Glutamatergic neuron (in vitro differentiated cells): ENCODE measurements around the gene PTPRB. TPM values are rescaled to one million over a fixed set of nuclear protein-coding genes. Genes with fewer than 3 reads are reported as not detected.

Source experiments
- DNase-seq: peaks from one replicate; pipeline ENCODE4 v3.0.0; 2022
- H3K27ac Mint-ChIP-seq: one replicate; pipeline ENCODE4 v1.8.0; 2020; ENCODE audit warnings: mild to moderate bottlenecking, mixed read lengths, inconsistent platforms; ENCODE audit not compliant: unreplicated experiment
- H3K27me3 Mint-ChIP-seq: one replicate; pipeline ENCODE4 v1.8.0; 2020; ENCODE audit warnings: mild to moderate bottlenecking, moderate library complexity, mixed read lengths, inconsistent platforms; ENCODE audit not compliant: unreplicated experiment
- H3K36me3 Mint-ChIP-seq: one replicate; pipeline ENCODE4 v1.8.0; 2020; ENCODE audit warnings: mild to moderate bottlenecking, mixed read lengths, inconsistent platforms; ENCODE audit not compliant: unreplicated experiment
- H3K4me1 Mint-ChIP-seq: one replicate; pipeline ENCODE4 v1.8.0; 2020; ENCODE audit warnings: mild to moderate bottlenecking, low read depth, mixed read lengths, inconsistent platforms; ENCODE audit not compliant: unreplicated experiment
- H3K4me3 Mint-ChIP-seq: one replicate; pipeline ENCODE4 v1.8.0; 2020; ENCODE audit warnings: mild to moderate bottlenecking, mixed read lengths, inconsistent platforms; ENCODE audit not compliant: unreplicated experiment
- H3K9me3 Mint-ChIP-seq: one replicate; pipeline ENCODE4 v1.8.0; 2020; ENCODE audit warnings: mild to moderate bottlenecking, moderate library complexity, mixed read lengths, inconsistent platforms; ENCODE audit not compliant: unreplicated experiment
- long read RNA-seq: library from polyadenylated mRNA; unstranded; transcript quantifications from one replicate; pipeline ENCODE4 v2.0.0, GENCODE V29; 2020; ENCODE audit not compliant: unreplicated experiment
- total RNA-seq: library from RNA; stranded (reverse); fragmentation: NEBNext Ultra II Directional; extraction: Animal tissue kit (Norgen Biotek cat#: 25700); gene quantifications from one replicate; pipeline ENCODE4 v1.2.1, GENCODE V29; 2021; ENCODE audit not compliant: unreplicated experiment
- TF ChIP-seq, protein P1 (sequence below): fragments of 200-600 bp; sonication (generic); IDR thresholded peaks from one replicate; pipeline ENCODE4 v1.5.0; 2021; ENCODE audit not compliant: partially characterized antibody, unreplicated experiment

PTPRB gene
- 0.17 TPM for total RNA-seq
- long read RNA-seq: 0 reads

DNA sequence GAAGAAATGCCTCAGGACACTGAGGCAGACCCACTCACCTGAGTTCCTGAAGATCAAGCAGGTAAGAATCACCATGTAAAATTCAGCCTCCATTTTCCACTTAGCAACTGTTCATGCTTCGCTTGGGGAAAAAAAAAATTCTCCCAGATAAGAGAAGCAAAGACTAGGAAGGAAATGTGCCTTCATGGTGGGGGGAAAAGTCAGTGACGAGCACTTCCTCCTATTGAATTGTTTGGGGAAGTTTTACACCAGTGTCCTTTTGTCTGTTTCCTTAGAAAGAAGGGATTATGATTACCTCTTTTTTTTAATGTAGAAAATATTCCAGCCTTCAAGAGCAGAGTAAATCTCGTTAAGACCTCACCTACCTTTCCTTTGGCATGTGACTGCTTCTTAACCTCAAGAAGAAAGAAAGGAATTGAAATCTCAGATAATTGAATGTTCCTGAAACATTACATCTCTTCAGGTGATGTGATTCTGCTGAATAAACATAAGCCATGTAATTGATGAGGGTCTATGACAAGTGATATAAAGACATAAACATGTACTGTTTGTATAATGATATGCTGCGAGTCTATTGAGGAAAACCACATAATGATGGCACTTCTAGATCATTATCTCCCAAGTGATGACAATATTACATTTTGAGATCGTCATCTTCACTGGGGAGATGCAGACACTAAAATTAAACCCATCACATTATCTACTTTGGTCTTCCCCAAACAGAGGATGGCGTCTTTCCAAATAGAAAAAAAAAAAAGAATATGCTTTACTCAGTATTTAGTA, at the start of gene PTPRB:
PTPRB (minus strand) TSS at position 127 of the 783 bp plus-strand sequence; CDS start at position 93, 34 bp downstream.
- Mint-ChIP-seq H3K27me3 (no peaks in the 10 kb centered on the region), H3K36me3 (no peaks in the 10 kb centered on the region), H3K4me1 (no peaks in the 10 kb centered on the region), H3K27ac (no peak within 1 kb of the TSS), H3K4me3 (no peak within 1 kb of the TSS), H3K9me3 (peaks cover 1% of the 10 kb centered on the region)
- TF ChIP-seq, protein P1, sequence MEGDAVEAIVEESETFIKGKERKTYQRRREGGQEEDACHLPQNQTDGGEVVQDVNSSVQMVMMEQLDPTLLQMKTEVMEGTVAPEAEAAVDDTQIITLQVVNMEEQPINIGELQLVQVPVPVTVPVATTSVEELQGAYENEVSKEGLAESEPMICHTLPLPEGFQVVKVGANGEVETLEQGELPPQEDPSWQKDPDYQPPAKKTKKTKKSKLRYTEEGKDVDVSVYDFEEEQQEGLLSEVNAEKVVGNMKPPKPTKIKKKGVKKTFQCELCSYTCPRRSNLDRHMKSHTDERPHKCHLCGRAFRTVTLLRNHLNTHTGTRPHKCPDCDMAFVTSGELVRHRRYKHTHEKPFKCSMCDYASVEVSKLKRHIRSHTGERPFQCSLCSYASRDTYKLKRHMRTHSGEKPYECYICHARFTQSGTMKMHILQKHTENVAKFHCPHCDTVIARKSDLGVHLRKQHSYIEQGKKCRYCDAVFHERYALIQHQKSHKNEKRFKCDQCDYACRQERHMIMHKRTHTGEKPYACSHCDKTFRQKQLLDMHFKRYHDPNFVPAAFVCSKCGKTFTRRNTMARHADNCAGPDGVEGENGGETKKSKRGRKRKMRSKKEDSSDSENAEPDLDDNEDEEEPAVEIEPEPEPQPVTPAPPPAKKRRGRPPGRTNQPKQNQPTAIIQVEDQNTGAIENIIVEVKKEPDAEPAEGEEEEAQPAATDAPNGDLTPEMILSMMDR: no peak
- DNase-seq: no peak

DNA sequence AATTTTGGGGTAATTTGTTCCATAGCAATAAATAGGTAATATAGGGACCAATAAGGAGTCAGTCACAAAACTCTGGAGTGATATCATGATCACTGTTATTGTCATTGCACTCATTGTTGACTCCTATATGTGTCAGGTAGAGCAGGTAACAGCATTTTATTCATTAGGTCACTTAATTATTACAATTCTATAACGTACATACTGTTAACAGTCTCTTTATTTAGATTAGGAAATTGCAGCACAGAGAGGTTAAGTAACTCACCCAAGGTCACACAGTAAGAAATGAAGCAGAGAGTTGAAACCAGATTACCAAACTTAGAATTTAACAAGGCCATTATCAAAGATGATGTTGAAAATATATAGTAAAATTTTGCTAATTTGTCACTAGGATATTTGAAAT, 49.7 kb upstream of the PTPRB start:
- no peaks in the 10 kb centered on the region for H3K4me1 Mint-ChIP-seq
- no peak overlapping the region for H3K4me3 Mint-ChIP-seq
- H3K9me3 Mint-ChIP-seq: no peaks in the 10 kb centered on the region
- H3K27ac Mint-ChIP-seq: no peak overlapping the region
- H3K36me3 Mint-ChIP-seq: no peaks in the 10 kb centered on the region
- H3K27me3 Mint-ChIP-seq: no peaks in the 10 kb centered on the region
- TF ChIP-seq, protein P1: no peak
- no peak for DNase-seq

DNA sequence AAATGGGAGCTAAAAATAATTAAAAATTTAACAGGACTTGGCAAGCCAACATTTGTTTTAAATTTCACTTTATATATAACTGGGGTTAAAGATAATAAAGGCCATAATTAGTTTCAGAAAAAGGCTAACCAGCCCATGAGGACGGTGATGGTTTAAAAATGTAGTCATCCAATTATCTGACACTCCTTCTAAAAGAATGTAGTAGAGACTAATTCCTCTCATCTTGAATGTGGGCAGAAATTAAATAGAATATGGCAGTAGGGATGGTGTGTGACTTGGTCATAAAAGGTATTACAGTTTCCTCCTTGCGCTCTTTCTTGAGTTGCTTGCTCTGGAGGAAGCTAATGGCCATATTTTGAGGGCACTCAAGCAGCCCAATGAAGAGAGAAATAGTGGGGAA, 49.1 kb upstream of the PTPRB start:
- no peak overlapping the region for H3K27ac Mint-ChIP-seq
- no peaks in the 10 kb centered on the region for H3K36me3 Mint-ChIP-seq
- TF ChIP-seq, protein P1: no peak
- H3K4me1 Mint-ChIP-seq: no peaks in the 10 kb centered on the region
- no peaks in the 10 kb centered on the region for H3K9me3 Mint-ChIP-seq
- no peak for DNase-seq
- H3K27me3 Mint-ChIP-seq: no peaks in the 10 kb centered on the region
- H3K4me3 Mint-ChIP-seq: no peak overlapping the region

DNA sequence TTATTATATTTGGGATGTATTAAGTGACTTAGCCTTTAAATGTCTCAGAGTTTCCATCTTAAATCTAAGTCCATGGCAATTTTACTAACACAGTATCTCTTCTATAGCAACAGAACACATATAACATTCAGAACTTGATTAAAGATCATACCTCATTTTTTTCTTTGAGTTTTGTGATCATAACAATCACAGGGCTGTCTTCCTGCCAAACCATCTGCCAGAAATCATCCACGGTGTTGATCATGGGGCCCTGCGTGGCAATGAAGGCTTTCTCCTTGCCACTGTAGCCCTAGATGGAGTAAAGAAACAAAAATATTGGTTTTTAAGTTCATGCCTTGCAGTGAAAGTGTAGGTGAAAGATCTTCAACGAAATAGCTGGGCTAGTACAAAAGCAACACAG, 46.7 kb upstream of the PTPRB start:
- no peak overlapping the region for H3K27ac Mint-ChIP-seq
- TF ChIP-seq, protein P1: no peak
- no peaks in the 10 kb centered on the region for H3K36me3 Mint-ChIP-seq
- DNase-seq: no peak
- no peaks in the 10 kb centered on the region for H3K4me1 Mint-ChIP-seq
- no peaks in the 10 kb centered on the region for H3K9me3 Mint-ChIP-seq
- H3K4me3 Mint-ChIP-seq: no peak overlapping the region
- H3K27me3 Mint-ChIP-seq: no peaks in the 10 kb centered on the region

DNA sequence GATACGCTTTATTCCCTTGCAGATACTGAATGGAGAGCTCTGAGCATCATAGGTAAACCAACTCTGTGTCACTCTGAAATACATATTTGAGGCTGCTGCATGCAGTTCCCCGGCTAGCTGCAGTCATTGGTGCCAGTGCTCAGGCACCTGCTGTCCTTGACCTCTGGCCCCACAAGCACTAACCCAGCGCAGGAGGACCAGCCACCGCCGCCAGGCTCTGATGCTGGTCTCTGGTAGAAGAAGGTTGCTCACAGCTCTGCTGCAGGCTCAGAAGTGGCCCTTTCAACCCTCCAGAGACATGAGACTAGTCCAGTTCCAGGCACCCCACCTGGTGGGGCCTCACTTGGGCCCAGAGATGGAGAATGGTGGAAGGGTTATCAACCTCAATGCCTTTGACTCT, 34.5 kb upstream of the PTPRB start:
- no peak for DNase-seq
- H3K4me3 Mint-ChIP-seq: no peak overlapping the region

More for the DNA sequence above, 34.5 kb upstream of the PTPRB start:
- Mint-ChIP-seq H3K9me3 (no peaks in the 10 kb centered on the region), H3K36me3 (no peaks in the 10 kb centered on the region), H3K27me3 (no peaks in the 10 kb centered on the region), H3K4me1 (no peaks in the 10 kb centered on the region), H3K27ac (no peak overlapping the region)
- TF ChIP-seq, protein P1: no peak
